HG03066 (cell line): ENCODE measurements around the gene GBF1.
"Not testable (repeated sequence)": the region's sequence is repeated elsewhere in the genome, so short reads cannot be mapped to it uniquely, and the experiment has no call there.

ENCODE experiments used
- ATAC-seq: cut with Tn5 transposase; IDR thresholded peaks from one replicate; pipeline ENCODE4 v1.9.1; 2021; ENCODE audit warnings: low read depth; ENCODE audit not compliant: unreplicated experiment

Gene GBF1

DNA sequence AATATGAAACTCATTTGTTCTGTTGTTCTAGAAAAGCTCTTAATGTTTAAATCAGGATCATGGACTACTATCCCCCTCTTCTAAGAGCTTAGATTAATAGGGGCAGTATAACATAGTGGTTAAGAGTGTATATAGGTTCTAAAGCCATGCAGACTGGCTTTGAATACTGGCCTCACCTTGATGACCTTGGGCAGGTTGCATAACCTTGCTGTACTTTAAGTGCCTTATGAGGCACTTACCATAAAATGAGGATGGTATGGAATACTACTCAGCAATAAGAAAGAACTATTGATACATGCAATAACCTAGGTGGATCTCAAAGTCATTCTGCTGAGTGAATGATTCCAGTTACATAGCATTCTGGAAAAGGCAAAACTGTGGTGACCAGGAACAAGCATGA, 53.6 kb downstream of the GBF1 start:
- ATAC-seq, result no peak

DNA sequence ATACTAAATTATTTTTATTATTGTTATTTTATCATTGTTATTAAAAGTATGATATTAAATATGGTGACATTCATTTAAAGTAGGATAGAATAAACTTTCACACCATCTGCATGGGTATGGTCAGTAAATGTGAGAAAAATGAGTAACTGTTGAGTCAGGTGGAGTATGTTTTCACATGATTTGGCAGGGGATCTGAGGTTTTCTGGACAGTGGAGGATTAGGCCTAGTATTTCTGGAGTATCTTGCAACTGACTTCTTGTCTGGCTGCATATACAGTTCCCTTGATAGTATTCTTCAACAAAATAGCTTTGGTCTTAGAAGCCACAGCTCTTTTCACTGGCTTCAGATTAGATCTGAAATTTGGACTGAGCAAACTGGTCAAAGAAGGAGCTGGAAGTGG, 54.5 kb downstream of the GBF1 start:
- no peak for ATAC-seq

- no peak for ATAC-seq
Observed at GRCh38 chr10:102300278-102300843, 55.0 kb downstream of the GBF1 start.

DNA sequence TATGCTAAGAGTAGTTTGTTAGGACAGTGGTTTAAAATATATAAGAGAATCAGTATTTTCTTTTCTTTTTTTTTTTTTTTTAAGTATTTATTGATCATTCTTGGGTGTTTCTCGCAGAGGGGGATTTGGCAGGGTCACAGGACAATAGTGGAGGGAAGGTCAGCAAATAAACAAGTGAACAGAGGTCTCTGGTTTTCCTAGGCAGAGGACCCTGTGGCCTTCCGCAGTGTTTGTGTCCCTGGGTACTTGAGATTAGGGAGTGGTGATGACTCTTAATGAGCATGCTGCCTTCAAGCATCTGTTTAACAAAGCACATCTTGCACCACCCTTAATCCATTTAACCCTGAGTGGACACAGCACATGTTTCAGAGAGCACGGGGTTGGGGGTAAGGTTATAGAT, 55.6 kb downstream of the GBF1 start:
- ATAC-seq, result not testable (repeated sequence)

GRCh38 chr10:102301332-102301731, 56.0 kb downstream of the GBF1 start:
- ATAC-seq, result not testable (repeated sequence)

GRCh38 chr10:102302611-102303010, 57.3 kb downstream of the GBF1 start:
- no peak for ATAC-seq

DNA sequence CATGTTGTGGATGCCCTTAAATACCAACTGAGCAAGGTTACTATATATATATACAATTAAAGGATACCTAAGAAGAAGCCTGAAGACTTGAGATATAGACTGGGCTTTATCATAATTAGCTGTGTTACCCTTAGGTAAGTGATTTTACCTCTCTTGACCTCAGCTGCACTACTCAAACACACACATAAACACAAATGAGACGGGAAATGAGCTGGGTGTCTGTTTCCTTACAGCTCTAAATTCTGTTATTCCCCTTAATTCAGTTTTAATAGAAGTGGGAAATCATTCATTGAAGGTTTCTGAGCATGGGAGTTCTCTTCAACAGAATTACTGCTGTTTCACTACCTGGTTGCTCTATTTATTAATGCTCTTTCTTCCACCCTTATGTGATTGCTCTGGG, 60.7 kb downstream of the GBF1 start:
- no peak for ATAC-seq

DNA sequence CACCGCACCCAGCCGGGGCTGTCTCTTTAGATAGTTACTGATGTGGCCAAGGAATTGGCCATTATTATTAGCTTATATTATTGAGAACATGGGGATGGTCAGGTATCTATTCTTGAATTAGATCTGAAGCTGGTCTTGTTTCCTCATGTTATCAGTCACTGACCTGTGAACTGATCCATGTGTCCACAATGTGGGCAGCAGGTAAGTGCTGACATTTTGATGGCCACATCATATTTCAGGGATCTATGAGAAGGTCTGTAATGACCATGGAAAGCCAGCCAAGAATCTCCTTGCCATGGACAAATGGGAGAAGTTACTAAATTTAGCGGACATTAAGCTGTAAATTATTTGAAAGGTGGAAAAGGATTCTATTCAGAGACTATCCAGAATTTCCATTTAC, 61.4 kb downstream of the GBF1 start:
- ATAC-seq, result no peak

GRCh38 chr10:102308318-102308717, 63.0 kb downstream of the GBF1 start:
- not testable (repeated sequence) for ATAC-seq

DNA sequence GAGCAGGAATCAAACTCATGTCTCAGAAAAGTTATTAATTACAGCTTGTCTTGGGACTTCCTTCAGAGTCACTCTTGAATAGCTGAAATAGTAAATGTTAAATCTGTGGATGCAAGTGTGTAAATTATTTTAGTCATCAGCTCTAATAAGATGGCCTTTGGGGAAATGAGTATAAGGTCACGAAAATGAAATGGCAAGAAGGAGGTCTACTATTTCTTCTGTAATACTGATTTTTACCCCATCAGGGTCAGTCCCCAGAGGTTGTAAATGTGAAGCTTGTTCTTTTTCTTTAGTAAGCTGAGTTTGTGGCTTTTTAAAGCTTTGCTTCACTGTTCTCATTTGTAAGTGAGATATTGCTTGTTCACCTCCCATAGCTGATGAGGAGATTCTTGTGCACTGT, 63.9 kb downstream of the GBF1 start:
- no peak for ATAC-seq

- no peak for ATAC-seq
Observed at GRCh38 chr10:102309916-102310315, 64.6 kb downstream of the GBF1 start.

DNA sequence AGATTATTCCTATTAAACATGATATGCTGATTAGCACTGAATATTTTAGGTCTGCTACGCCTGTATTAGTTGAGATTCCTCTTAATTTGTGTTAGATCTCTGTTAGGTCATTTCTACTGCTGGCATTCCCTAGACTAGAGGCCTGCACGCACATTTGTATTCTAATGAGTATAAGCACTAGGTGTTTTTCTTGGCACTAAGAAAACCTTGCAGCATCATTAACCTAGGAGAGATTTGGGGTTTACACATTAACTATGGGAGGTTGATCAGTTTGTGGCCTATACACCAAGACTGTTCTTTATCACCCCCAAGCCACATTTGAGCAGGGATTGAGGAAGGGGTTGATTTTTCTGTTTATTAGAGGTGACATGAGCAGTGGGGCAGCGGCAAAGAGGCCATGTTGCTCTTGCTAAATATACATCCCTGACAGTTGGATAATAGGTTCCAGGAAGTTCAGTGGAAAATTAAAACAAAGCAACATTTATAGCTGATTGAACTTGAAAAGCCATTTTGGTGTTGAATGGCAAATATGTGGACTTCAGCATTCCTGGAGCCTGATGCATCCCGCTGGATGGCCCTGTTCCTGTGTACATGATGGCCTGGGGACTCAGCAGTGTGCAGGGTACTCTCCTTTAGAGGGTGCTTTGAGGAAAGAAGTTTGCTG, 65.2 kb downstream of the GBF1 start:
- no peak for ATAC-seq

- ATAC-seq, result no peak
Observed at GRCh38 chr10:102311025-102311420, 65.7 kb downstream of the GBF1 start.

DNA sequence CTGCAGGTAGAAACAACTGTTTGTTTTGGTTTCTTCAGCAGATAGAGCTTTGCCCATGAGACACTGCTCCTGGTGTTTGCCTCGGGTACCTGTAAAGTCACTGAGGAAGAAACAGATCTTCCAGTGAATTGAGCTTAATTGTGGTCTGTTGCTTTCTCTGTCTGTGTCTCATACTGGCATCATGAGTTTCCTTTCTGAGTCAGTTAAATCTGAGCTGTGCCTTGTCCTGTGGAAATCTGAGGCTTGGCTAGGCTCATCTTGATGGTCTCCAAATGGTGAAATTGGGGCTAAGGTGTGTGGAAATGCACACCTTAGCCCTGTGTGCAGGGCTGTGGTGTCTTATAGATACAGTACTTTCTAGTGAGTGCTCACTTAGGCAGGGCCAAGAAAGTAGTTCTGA, 67.4 kb downstream of the GBF1 start:
- no peak for ATAC-seq

GRCh38 chr10:102313221-102313896, 68.0 kb downstream of the GBF1 start:
- ATAC-seq, result no peak

DNA sequence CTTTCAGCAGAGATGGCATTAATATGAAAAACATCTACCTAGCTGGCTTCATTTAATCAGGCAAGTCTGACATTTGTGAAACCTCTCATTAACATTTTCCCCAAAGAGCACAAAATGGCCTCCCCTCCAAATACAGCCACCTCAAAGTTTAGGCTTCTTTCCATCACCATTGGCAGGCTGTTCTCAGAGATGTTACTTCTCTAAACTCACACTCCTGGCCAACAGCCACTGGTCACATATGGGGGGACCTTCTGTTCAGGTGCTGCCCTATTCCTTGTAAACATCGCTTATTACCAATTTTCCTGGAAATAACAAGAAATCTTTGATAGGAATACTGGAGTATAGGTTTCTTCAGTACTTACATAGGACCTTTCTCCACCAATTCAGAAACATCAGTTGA, 69.5 kb downstream of the GBF1 start:
- no peak for ATAC-seq

GRCh38 chr10:102316421-102316820, 71.1 kb downstream of the GBF1 start:
- ATAC-seq, result no peak

DNA sequence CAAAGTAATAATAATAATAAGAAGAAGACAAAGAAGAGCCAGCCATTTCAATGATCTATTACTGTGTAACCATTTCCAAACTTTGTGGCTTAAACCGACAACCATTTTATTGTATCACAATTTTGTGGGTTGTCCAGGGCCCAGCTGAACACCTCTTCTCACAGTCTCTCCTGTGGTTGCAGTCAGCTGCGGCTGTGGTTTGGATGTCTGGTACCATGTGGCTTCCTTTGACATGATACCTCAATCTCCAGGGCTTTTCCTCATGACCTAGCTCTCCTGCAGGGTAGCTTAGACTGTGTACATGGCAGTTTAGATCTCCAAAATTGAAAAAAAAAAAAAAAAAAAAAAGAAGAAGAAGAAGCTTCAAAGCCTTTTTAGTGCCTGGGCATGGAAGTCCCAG, 77.6 kb downstream of the GBF1 start:
- no peak for ATAC-seq

GRCh38 chr10:102324061-102324460, 78.7 kb downstream of the GBF1 start:
- ATAC-seq, result no peak

DNA sequence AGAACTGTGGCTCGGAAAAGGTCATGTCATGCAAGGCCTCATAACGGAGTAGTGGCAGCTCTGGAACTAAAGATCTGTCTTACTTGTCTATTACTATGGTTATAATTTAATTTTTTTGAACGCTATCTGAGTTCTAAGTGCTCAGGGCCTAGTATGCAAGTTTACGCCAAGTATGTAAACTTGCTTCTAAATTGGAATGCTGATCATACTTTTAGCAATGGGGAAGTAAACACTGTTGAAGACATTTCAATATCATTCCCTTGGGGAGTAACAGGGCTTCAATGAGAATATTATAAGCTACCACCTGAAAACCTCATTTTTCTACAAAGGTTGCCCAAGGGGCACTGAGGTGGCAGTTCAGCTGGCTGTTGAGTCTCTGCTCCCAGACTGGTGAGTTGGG, 80.7 kb downstream of the GBF1 start:
- ATAC-seq, result no peak

DNA sequence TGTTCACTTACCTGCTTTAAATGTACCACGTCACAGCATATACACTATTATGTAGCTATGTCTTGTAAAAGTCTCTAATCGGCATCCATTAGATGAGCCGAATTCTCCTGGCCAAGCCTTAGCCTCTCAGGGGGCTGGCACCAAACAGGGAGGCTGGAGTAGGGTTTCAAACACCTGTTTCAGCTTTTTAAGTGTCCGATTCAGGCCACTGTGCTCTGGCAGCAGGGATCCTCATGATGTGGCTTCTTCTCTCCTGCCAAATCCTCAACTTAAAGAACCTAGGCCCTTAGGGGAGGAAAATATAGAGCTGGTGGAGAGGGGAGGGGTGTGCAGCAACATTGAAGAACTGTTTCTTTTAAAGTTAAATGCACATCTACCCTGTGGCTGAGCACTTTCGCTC, 81.7 kb downstream of the GBF1 start:
- no peak for ATAC-seq

- ATAC-seq, result no peak
Observed at GRCh38 chr10:102327641-102328040, 82.3 kb downstream of the GBF1 start.
